HepG2 (cell line): ENCODE data around the gene ANP32A. TPM values are rescaled to one million over a fixed set of nuclear protein-coding genes. Genes with fewer than 3 reads are reported as not detected.

Experiments
- EZH2 ChIP-seq: conservative IDR thresholded peaks from 2 replicates; pipeline ENCODE4 v1.6.1; 2012; ENCODE audit warnings: mild to moderate bottlenecking, low read depth, low read length, moderate library complexity
- FOXA1 ChIP-seq, 2 experiments: fragments of 450-650 bp in 1 of 2; sonication (generic) in 1 of 2; formaldehyde crosslinking in 1 of 2; IDR thresholded peaks; 2 replicates each; pipeline versions ENCODE4 v1.4.0 to v1.6.1; 2016 to 2020; ENCODE audit warnings: missing genetic modification reagents in 1 of 2
- KIAA2018 ChIP-seq: sonication (generic); formaldehyde crosslinking; IDR thresholded peaks from 2 replicates; pipeline ENCODE4 v1.5.0; 2020; ENCODE audit warnings: mild to moderate bottlenecking, missing genetic modification reagents, borderline replicate concordance
- MAFF ChIP-seq: IDR thresholded peaks from 2 replicates; pipeline ENCODE4 v1.6.1; 2011; ENCODE audit warnings: low read depth, low read length, improper control_type of control experiment
- NAIF1 ChIP-seq: sonication (generic); formaldehyde crosslinking; IDR thresholded peaks from 2 replicates; pipeline ENCODE4 v1.5.0; 2020; ENCODE audit warnings: mild to moderate bottlenecking, missing genetic modification reagents, borderline replicate concordance
- PHB2 ChIP-seq: fragments of 450-650 bp; IDR thresholded peaks from 2 replicates; pipeline ENCODE4 v1.6.1; 2018; ENCODE audit not compliant: partially characterized antibody
- RNF219 ChIP-seq: sonication (generic); formaldehyde crosslinking; IDR thresholded peaks from 2 replicates; pipeline ENCODE4 v1.5.0; 2020; ENCODE audit warnings: mild to moderate bottlenecking, missing genetic modification reagents
- TSC22D2 ChIP-seq: sonication (generic); formaldehyde crosslinking; IDR thresholded peaks from 2 replicates; pipeline ENCODE4 v1.5.1; 2020; ENCODE audit warnings: missing genetic modification reagents, mild to moderate bottlenecking, borderline replicate concordance
- ZNF142 ChIP-seq: sonication (generic); formaldehyde crosslinking; IDR thresholded peaks from 2 replicates; pipeline ENCODE4 v1.4.0; 2020; ENCODE audit warnings: missing genetic modification reagents
- polyA plus RNA-seq, 8 experiments: library from polyadenylated mRNA; depleted of rRNA in 3 of 8; stranded (reverse) in 7 of 8; unstranded in 1 of 8; fragments of >200 nt; fragmentation: Illumina TruSeq in 4 of 8; extraction: Trizol in 4 of 8; gene quantifications; 2 replicates each; pipeline versions ENCODE4 v1.2.1 to v1.2.3, GENCODE V29; 2011 to 2016; ENCODE audit warnings: low read depth in 4 of 8, missing spikeins in 1 of 8, mixed read lengths in 1 of 8; ENCODE audit not compliant: insufficient read depth in 1 of 8
- total RNA-seq, 5 experiments: library from RNA; depleted of rRNA; stranded (reverse); fragments of >200 nt; fragmentation: Illumina TruSeq; extraction: Trizol; gene quantifications; 2 replicates each; pipeline ENCODE4 v1.2.3, GENCODE V29; 2016; ENCODE audit warnings: low read depth in 1 of 5

ANP32A gene
- total and polyA plus RNA-seq, 2 of the 13 experiments (the other 11 are each of a cell fraction or from before 2014, with no cell fraction given): 60.6 to 206 TPM

- no peak for TF ChIP-seq RNF219
- no peak for TF ChIP-seq TSC22D2 (CRISPR knock-in tag)
- 0 out of 2 replicates have a peak, but pooled peaks have one; percentile 45 for TF ChIP-seq ZNF142 (CRISPR knock-in tag)
- no peak for TF ChIP-seq PHB2
- TF ChIP-seq KIAA2018 (CRISPR knock-in tag): no peak
- no peak for TF ChIP-seq MAFF
- TF ChIP-seq FOXA1 (IDR thresholded peaks at IDR 0.05): no peak
- no peak for TF ChIP-seq FOXA1 (CRISPR knock-in tag; IDR thresholded peaks at IDR 0.05)
- no peak; the same call in 1 of the 2 replicates for TF ChIP-seq NAIF1 (CRISPR knock-in tag)
- TF ChIP-seq EZH2: no peak
Measured at GRCh38 chr15:68817304-68818065, 3.2 kb downstream of the ANP32A start (continued).
